Measurements from ENCODE around the gene BTNL3. TPM values are rescaled to one million over a fixed set of nuclear protein-coding genes. Genes with fewer than 3 reads are reported as not detected.
A peak's percentile ranks its signal among the peaks of the same experiment; 100 is the strongest.

The BTNL3 gene
- total RNA-seq, 6 experiments from 2014 or later: not detected

GRCh38 chr5:181051841-181052671 is 63.4 kb downstream of the BTNL3 start:
- no peak for TF ChIP-seq CTCF (IDR thresholded peaks at IDR 0.05)
- no peak for DNase-seq
- H3K4me3 Mint-ChIP-seq: no peak overlapping the region
- no peak overlapping the region for H3K27ac Mint-ChIP-seq
- peaks cover 6% of the 10 kb centered on the region; the same call in 1 of the 2 replicates for H3K4me1 Mint-ChIP-seq (ENCODE audit: low read depth)
- peaks cover 49% of the 10 kb centered on the region for H3K27me3 Mint-ChIP-seq (ENCODE audit: insufficient read depth)
- H3K36me3 Mint-ChIP-seq (ENCODE audit: low read depth): no peaks in the 10 kb centered on the region
- H3K9me3 Mint-ChIP-seq: no peaks in the 10 kb centered on the region

- no peak overlapping the region for H3K4me3 Mint-ChIP-seq
- H3K4me1 Mint-ChIP-seq (ENCODE audit: low read depth): peaks cover 6% of the 10 kb centered on the region; the same call in 1 of the 2 replicates
- H3K27ac Mint-ChIP-seq: no peak overlapping the region
- peaks cover 44% of the 10 kb centered on the region for H3K27me3 Mint-ChIP-seq (ENCODE audit: insufficient read depth)
- no peaks in the 10 kb centered on the region for H3K9me3 Mint-ChIP-seq
- no peak for DNase-seq
- no peaks in the 10 kb centered on the region for H3K36me3 Mint-ChIP-seq (ENCODE audit: low read depth)
- TF ChIP-seq CTCF (IDR thresholded peaks at IDR 0.05): no peak
Observed at GRCh38 chr5:181052672-181053487, 64.2 kb downstream of the BTNL3 start.

- Mint-ChIP-seq H3K4me1 (ENCODE audit: low read depth) (peaks cover 6% of the 10 kb centered on the region; the same call in 1 of the 2 replicates), H3K27me3 (ENCODE audit: insufficient read depth) (peaks cover 41% of the 10 kb centered on the region), H3K27ac (no peak overlapping the region), H3K9me3 (no peaks in the 10 kb centered on the region), H3K36me3 (ENCODE audit: low read depth) (no peaks in the 10 kb centered on the region), H3K4me3 (0 out of 2 replicates have a peak overlapping the region, but pooled peaks have one; percentile 14)
- TF ChIP-seq CTCF (IDR thresholded peaks at IDR 0.05): no peak
- no peak for DNase-seq
Observed at GRCh38 chr5:181053488-181054121, 65.0 kb downstream of the BTNL3 start.

- TF ChIP-seq CTCF (IDR thresholded peaks at IDR 0.05): no peak
- no peak for DNase-seq
- no peak overlapping the region for H3K27ac Mint-ChIP-seq
- no peak overlapping the region for H3K4me3 Mint-ChIP-seq
- no peaks in the 10 kb centered on the region for H3K9me3 Mint-ChIP-seq
- peaks cover 6% of the 10 kb centered on the region; the same call in 1 of the 2 replicates for H3K4me1 Mint-ChIP-seq (ENCODE audit: low read depth)
- H3K27me3 Mint-ChIP-seq (ENCODE audit: insufficient read depth): peaks cover 45% of the 10 kb centered on the region
- no peaks in the 10 kb centered on the region for H3K36me3 Mint-ChIP-seq (ENCODE audit: low read depth)
Observed at GRCh38 chr5:181054138-181054537, 65.5 kb downstream of the BTNL3 start.

- Mint-ChIP-seq H3K4me3 (no peak overlapping the region), H3K27ac (no peak overlapping the region), H3K36me3 (ENCODE audit: low read depth) (no peaks in the 10 kb centered on the region), H3K4me1 (ENCODE audit: low read depth) (peaks cover 6% of the 10 kb centered on the region; the same call in 1 of the 2 replicates), H3K9me3 (no peaks in the 10 kb centered on the region), H3K27me3 (ENCODE audit: insufficient read depth) (peaks cover 40% of the 10 kb centered on the region)
- no peak for DNase-seq
- no peak for TF ChIP-seq CTCF (IDR thresholded peaks at IDR 0.05)
Observed at GRCh38 chr5:181054871-181055459, 66.3 kb downstream of the BTNL3 start.
